Small intestine (tissue), 4 donors: ENCODE results near the gene XPO1. TPM values are rescaled to one million over a fixed set of nuclear protein-coding genes. Genes with fewer than 3 reads are reported as not detected.

ENCODE experiments used
- polyA plus RNA-seq, 4 donors: library from polyadenylated mRNA; stranded (reverse) in 3 of 4; unstranded in 1 of 4; fragments of 200-250 nt in 3 of 4; fragments of 120-200 nt in 1 of 4; gene quantifications; one replicate each; pipeline versions ENCODE4 v1.2.1 to v1.2.3, GENCODE V29; 2013
- donor health status: healthy with polysubstance abuse.
- donor health status: Bipolar disorder and iron deficiency.
- donor health status: healthy.

The XPO1 gene
- polyA plus RNA-seq, 4 donors, result 15.9 to 141 (median 39.2) TPM

Other genes with a start within 250 kb of the XPO1 start
- gene USP34, start 67.3 kb downstream of the XPO1 start, polyA plus RNA-seq, result 10 to 100 TPM; 35.0 to 90.2 (median 44.3) TPM